ENCODE data around the gene RNF6. TPM values are rescaled to one million over a fixed set of nuclear protein-coding genes. Genes with fewer than 3 reads are reported as not detected.

RNF6 gene
- total RNA-seq, 6 experiments from 2014 or later, result 47.6 to 51.7 (median 48.5) TPM

DNA sequence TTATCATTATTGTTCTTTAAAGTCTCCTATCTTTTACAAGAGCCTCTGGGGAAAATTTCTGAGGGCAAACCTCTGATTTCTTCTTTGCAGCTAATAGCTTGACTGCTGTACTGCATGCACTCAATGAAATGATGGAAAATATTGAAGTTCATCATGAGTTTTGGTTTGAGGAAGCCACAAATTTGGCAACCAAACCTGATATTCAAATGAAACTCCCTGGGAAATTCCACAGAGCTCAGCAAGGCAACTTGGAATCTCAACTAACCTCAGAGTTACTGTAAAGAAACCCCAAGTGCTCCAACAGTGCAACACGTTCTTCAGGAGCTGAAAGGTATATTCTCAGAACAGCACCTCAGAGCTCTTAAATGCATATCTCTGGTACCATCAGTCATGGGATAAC, 14.2 kb upstream of the RNF6 start:
- H3K4me1 Mint-ChIP-seq (ENCODE audit: low read depth), result no peaks in the 10 kb centered on the region
- H3K27ac Mint-ChIP-seq, result no peak overlapping the region
- no peak for TF ChIP-seq CTCF (IDR thresholded peaks at IDR 0.05)
- H3K36me3 Mint-ChIP-seq (ENCODE audit: low read depth), result no peaks in the 10 kb centered on the region
- H3K4me3 Mint-ChIP-seq, result no peak overlapping the region
- H3K27me3 Mint-ChIP-seq (ENCODE audit: insufficient read depth), result peaks cover 10% of the 10 kb centered on the region
- no peak for DNase-seq
- no peaks in the 10 kb centered on the region for H3K9me3 Mint-ChIP-seq

DNA sequence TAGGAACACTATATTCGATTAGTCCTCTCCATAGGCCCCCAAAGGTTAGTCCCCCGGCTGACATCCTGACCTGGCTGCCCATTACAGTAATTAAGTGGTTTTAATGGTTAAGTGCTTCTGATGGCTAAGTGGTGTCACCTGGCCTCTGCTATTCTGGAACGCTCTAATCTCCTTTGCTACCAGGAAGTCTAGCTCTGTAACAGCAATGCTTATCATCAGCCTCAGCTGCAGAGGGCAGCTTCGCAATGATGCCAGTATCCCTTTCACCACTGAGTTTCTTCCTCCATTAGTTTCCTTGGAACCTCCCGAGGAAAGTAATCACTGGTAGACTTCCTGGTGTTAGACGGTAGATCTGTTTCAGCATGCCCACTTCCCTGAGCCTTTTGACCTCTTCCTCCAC, 8.6 kb upstream of the RNF6 start:
- Mint-ChIP-seq H3K27me3 (ENCODE audit: insufficient read depth) (peaks cover 19% of the 10 kb centered on the region), H3K9me3 (no peaks in the 10 kb centered on the region)
- no peak for TF ChIP-seq CTCF (IDR thresholded peaks at IDR 0.05)

DNA sequence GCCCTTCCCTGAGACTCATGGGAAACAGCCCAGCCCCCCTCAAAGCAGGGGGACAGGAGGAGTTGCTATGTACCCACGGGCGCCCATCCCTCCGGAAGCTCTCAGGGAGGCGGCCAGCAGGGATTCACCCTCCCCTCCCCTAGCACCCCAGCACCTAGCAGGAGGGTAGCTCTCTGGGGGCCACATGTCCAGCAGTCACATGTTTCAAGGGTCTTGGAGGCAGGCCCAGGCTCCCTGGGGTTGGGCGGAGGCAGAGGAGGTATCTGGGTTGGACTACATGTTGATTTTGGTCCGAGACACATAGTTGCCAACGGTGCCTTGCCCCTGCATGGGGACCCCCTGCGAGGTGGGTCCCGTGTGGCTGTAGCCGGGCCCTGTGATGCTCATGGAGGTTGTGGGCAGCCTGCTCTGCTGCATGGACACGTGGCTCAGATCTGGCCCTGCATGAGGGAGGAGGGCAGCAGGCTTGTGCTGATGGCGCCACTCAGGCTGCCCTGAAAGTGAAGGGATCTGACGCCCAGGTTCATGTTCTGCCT, 7.0 kb upstream of the RNF6 start:
- no peak for TF ChIP-seq CTCF (IDR thresholded peaks at IDR 0.05)
- Mint-ChIP-seq H3K4me1 (ENCODE audit: low read depth) (no peaks in the 10 kb centered on the region), H3K27ac (no peak overlapping the region), H3K27me3 (ENCODE audit: insufficient read depth) (peaks cover 12% of the 10 kb centered on the region), H3K4me3 (no peak overlapping the region), H3K9me3 (no peaks in the 10 kb centered on the region), H3K36me3 (ENCODE audit: low read depth) (no peaks in the 10 kb centered on the region)
- DNase-seq, result no peak

More for the DNA sequence above, 8.6 kb upstream of the RNF6 start:
- H3K36me3 Mint-ChIP-seq (ENCODE audit: low read depth), result no peaks in the 10 kb centered on the region
- no peak overlapping the region for H3K27ac Mint-ChIP-seq
- H3K4me3 Mint-ChIP-seq, result no peak overlapping the region
- no peaks in the 10 kb centered on the region for H3K4me1 Mint-ChIP-seq (ENCODE audit: low read depth)
- no peak for DNase-seq

GRCh38 chr13:26228096-26228495, 6.0 kb upstream of the RNF6 start:
- no peak for DNase-seq
- no peak overlapping the region for H3K4me3 Mint-ChIP-seq
- no peak overlapping the region for H3K27ac Mint-ChIP-seq
- no peaks in the 10 kb centered on the region for H3K9me3 Mint-ChIP-seq
- no peaks in the 10 kb centered on the region for H3K36me3 Mint-ChIP-seq (ENCODE audit: low read depth)
- TF ChIP-seq CTCF (IDR thresholded peaks at IDR 0.05), result no peak
- peaks cover 6% of the 10 kb centered on the region for H3K4me1 Mint-ChIP-seq (ENCODE audit: low read depth)
- H3K27me3 Mint-ChIP-seq (ENCODE audit: insufficient read depth), result peaks cover 12% of the 10 kb centered on the region

- no peak overlapping the region for H3K27ac Mint-ChIP-seq
- no peak overlapping the region for H3K4me3 Mint-ChIP-seq
- no peak for DNase-seq
- peaks cover 12% of the 10 kb centered on the region for H3K27me3 Mint-ChIP-seq (ENCODE audit: insufficient read depth)
- no peaks in the 10 kb centered on the region for H3K9me3 Mint-ChIP-seq
- H3K36me3 Mint-ChIP-seq (ENCODE audit: low read depth), result no peaks in the 10 kb centered on the region
- peaks cover 13% of the 10 kb centered on the region for H3K4me1 Mint-ChIP-seq (ENCODE audit: low read depth)
- no peak for TF ChIP-seq CTCF (IDR thresholded peaks at IDR 0.05)
Measured at GRCh38 chr13:26227166-26227971, 5.3 kb upstream of the RNF6 start.

Data from HFFc6 (cell line).